ENCODE measurements around the gene ZSCAN1.

Gene ZSCAN1

DNA sequence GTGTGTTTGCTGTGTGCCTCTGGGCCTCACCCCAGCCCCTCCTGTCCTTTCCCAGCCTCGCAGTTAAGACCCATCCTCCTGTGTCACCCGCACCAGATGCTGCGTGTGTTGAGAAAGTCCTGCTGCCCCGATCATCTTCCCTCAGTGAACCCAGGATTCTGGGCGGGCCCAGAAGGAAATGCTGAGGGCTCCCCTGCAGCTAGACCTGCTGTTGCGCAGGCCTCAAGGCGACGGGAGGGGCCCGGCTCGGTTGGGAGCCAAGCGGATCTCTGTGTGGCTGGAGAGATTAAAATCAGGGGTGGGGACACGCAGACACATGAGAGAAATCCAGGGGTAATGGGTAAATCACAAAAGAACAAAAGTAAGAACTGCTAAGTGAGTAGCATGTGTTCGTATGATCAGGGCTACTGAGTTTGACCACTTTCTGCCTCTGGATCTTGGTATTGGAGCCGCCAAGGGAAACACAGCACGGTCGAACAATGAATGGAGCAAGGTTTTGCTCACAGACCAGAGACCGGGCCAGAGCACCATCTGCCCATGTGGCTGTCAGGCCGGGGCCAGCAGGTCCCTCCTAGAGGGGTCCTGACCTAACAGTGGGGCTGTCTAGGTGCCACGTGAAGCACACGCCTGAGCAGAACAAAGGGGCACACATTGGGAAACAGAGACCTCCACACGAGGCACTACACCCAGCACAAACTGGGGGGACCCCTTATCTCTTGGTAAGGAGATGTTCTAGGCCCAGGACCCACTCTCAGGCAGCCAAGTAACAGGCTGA is 7.1 kb downstream of the ZSCAN1 start:
- no peak for DNase-seq

DNA sequence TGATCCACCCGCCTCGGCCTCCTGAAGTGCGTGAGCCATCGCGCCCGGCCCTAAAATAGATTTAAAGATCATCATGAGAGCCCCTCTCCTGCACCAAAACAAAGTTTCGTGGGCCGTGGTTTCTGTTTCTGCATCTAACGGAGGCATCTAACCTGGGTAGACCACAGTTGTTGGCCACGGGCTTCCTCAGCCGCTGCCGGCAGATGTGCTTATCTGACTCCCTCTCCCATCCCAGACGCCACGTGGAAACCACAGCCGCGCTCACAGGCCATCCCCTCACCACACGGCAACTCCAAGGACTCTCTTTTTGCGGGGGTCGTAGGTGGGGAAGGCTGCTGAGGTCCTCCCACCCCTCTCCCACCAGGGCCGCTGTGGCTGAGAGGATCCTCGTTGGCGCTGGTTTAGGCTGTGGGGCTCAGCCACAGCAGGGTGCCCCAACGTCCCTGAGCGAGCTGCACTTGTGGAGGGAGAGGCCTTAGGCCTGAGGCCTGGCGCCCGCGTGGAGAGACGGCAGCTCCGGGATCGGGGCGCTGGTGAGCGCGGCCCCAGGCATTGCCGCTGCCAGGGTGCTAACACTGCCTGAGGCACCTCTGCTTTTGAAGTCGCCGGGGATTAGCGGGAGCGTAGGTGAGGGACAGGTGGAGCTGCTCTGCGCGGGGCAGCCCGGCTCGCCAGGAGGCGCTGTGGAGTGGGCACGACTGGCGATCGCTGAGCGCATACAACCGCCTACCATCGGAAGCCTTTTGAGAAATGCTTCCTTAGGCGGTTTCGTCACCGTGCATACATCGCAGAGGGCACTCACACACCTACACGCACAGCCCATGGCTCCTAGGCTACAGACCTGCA is 8.9 kb downstream of the ZSCAN1 start:
- DNase-seq, result no peak

DNA sequence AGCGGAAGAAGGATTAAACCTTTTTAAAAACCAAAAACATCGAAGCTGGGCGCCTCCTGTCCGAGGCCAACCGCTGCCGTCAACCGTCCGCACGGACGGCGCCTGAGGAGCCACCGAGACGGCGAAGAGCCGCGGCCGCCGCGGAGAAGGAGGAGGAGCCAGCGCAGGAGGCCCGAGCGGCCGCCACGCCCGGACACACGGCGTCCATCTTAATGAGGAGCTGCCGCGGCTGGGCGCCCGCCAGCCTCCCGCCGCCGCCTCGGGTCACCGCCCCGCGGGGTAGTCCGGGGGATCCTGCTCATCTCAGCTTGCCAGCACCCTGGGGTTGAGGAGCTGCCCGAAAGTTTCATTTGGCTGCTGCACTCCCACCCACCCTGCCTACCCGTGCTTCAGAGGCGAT is 10.6 kb downstream of the ZSCAN1 start:
- DNase-seq, result no peak

DNA sequence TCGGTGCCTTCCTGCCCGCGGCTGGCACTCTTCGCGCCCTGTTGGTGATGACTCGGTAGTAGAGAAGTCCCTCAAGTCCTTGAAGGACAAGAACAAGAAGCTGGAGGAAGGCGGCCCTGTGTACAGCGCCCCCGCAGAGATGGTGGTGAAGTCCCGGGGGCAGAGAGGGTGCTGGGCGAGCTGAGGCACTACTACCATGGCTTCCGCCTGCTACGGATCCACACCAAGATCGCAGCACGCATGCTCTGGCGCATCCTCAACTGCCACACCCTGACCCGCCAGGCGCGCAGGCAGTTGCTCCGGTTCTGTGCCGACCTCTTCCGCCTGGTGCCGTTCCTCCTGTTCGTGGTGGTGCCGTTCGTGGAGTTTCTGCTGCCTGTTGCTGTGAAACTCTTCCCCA is 11.1 kb downstream of the ZSCAN1 start:
- DNase-seq, result no peak

DNA sequence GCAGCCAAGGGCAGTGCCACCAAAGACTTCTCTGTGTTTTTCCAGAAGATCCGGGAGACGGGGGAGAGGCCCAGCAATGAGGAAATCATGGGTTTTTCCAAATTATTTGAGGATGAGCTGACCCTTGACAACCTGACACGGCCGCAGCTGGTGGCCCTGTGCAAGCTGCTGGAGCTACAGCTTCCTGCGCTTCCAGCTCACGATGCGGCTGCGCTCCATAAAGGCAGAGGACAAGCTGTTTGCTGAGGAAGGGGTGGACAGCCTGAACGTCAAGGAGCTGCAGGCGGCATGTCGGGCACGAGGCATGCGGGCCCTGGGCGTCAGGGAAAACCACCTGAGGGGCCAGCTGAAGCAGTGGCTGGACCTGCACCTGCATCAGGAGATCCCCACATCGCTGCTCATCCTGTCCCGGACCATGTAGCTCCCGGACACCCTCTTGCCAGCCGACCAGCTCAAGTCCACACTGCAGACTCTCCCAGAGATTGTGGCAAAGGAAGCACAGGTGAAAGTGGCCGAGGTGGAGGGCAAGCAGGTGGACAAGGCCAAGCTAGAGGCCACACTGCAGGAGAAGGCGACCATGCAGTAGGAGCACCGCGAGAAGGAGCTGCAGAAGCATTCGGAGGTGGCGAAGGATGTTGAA is 11.7 kb downstream of the ZSCAN1 start:
- DNase-seq, result no peak

DNA sequence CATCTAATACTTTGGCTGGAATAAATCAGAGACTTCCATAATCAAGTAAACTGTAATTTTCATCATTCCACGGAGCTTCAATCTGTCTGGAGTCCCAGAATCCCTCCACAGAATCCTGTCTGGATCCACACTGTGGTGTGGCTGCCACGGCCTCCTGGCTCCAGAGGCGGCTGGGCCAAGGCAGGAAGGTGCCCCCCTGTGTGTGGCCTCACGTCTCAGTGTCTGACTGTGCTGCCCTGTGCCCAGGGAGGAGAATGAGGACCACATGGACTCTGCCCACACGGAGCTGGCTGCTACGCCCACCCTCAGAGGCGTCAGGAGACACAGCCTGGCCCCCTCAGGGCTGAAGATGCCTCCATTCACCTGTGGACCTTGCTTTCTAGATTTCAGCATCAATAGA is 13.0 kb downstream of the ZSCAN1 start:
- DNase-seq, result no peak

DNA sequence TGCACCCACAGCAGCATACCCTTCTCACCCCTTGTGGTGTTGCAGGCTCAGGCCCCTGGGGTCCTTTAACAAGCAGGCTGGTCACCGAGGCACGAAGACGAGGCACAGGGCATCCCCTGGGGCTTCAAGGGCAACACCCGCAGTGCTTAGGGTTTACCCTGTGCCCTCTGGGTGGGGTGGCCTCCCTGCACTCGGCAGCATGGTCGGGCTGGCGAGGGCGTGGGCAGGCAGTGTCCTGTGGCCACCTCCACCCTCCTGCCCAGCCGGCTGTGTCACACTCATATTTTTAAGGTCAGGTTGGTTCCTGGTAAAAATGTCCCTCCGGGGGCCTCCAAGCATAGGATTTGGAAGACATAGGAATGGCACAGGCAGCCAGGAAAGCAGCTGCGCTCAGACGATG is 13.8 kb downstream of the ZSCAN1 start:
- DNase-seq, result no peak

DNA sequence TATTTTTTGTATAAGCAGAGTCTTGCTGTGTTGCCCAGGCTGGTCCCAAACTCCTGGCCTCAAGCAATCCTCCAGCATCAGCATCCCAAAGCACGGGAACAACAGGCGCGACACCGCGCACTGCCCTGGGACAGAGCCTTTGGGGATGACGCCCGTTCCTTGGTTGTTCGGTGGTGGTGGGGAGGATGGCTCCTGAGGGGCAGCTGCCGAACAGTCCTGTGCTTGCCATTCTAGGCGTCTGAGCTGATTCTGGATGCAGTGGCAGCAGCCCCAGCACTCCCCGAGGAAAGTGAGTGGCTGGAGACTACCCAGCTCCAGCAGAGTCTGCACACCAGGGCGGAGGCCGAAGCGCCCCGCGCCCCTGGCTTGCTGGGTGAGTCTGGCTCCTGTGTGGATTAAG is 18.4 kb downstream of the ZSCAN1 start:
- DNase-seq, result no peak

DNA sequence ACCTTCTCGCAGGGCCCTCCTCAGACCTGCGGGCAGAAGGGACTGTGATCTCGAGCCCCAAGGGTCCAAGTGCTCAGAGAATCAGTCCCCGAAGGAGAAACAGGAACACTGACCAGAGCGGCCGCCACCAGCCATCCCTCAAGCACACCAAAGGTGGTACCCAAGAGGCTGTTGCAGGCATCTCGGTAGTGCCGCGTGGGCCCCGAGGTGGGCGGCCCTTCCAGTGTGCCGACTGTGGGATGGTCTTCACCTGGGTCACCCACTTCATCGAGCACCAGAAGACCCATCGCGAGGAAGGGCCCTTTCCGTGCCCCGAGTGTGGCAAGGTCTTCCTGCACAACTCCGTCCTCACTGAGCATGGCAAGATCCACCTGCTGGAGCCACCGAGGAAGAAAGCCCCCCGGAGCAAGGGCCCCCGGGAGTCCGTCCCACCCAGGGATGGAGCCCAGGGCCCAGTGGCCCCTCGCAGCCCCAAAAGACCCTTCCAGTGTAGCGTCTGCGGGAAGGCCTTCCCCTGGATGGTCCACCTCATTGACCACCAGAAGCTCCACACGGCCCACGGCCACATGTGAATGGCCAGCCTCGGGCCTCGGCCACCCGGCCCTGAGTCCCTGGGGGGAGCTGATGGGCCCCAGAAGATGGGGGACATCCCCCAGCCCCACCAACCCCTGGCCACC is 19.8 kb downstream of the ZSCAN1 start:
- DNase-seq, result no peak

DNA sequence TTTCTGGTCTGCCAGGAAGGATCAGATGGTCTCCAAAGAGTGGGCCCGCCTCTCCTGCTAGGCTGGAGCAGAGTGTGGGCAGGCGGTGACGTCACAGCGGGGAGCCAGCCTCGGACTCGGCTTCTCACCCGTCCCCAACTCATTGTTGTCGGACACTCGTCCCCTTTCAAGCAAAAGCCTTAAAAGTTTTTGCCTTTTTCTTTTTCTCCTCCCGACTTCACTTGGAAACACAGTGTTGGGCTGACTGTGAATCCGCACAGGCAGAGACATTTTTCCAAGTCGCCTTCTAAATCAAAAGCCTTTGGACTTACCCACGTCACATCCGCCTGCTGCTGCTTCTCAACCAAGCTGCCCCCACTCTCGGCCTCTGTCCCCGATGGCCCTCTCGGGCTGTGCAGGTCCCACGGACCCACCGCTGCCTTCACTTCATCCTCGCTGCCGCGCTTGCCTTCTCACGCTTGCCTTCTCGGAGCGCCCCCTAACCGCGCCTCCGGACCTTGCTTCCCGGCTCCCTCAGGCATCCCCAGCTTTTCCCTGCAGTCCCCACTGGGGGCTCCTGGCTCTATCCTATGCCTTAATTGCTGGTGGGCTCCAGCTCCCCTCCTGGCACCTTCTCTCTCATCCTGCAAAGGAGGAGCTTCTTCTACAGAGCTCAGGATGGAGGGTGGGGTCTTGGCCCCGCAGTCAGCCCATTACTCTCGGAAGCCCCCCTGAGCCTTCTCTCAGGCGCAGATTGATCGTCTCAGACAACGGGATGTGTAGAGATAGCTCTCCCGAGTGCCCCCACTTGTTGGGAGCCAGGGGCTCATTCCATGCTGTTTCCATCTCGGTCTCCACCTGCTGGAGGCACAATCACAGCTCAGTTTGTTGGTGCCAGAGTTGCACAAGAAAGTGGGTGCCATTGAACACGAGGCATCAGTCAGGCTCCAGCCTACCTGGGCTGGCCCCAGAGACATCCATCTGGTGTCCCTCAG is 21.4 kb downstream of the ZSCAN1 start:
- no peak for DNase-seq

DNA sequence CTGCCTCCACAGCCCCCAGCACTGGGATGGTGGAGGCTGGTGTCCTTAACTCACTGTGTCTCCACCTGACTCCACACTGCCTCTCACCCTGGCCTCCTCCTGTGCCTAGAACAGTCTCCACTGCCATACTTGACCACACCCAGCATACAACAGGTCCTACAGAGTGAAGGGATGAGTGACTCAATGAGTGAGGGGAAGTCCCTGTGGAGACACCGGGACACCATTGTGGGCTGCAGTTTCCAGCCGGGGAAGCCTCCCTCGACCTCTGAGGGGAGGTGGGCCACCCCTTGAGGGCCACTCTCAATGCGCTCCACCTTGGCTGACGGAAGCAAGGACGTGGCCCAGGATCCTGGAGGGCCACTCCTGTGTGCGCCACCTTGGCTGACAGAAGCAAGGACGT is 22.4 kb downstream of the ZSCAN1 start:
- DNase-seq, result no peak

DNA sequence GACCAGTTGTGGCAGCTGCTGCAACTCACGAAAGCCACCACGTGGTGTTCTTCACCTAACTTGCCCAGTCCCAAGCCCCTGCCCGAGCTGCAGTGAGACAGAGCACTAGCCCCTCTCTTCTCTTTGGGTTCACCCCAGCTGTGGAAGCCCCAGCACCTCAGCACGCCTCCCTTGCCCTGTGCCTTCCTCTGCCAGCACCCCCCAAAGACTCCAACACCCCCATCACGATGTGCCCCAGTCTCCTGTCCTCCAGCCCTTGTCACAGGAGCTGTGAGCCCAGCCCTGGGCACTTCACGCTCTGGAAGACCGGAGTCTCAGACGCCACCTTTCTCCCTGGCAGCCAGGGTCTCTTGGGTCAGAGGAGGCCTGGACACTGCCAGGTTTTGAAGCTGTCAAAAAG is 23.0 kb downstream of the ZSCAN1 start:
- DNase-seq, result no peak

DNA sequence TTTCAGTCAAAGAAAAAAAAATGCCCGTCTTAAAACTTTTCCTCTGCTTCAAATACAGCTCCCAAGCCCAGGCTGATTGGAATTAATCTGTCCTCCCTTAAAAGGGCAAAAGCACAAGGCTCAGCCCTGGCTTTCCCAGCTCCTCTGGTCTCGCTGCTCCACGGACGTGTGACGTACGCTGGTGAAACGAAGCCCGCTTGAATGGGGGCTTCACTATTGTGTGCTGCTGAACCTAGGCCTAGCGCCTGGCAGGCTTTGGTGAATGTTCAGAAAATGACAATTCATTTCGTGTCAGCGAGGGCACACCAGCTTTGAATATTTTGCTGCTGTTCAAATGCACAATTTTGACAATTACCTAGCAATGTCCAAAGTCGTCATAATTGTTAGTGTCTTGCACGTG is 24.6 kb downstream of the ZSCAN1 start:
- no peak for DNase-seq

DNA sequence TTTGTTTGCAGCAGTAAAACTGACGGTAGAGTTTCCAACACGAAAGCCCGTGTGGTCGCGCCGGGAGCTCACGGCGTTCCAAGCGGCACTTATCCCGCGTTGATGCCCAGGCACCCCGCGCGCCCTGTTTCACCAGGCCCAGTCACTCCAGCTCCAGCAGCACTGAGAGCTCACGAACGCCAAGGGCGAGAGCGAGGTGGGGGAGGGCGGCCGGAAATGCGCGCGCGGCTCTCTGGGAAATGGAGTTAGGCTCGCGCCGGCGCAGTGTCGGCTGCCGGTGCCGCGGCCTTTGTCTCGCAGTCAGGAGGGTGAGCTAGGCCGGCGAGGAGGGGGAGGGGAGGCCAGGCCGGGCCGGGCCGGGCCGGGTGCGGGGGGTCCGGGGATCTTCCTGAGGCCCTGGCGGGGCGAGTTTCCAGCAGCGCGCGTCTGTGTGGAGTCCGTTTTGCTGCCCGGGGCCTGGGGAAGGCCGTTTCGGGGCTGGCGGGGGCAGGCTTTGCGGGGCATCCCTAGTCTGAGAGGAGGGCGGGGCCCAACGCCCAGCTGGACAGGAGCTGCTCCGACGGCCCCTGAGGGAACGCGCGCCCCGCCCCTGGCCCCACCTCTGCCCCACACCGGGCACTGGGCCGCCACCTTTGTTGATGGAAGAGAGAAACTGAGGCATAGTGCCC is 25.3 kb downstream of the ZSCAN1 start, which contains the start of gene ZNF135:
ZNF135 (plus strand) TSS at position 280 of the 668 bp plus-strand sequence. CDS start 721 bp downstream, outside the sequence.
- peak; percentile 70 for DNase-seq

DNA sequence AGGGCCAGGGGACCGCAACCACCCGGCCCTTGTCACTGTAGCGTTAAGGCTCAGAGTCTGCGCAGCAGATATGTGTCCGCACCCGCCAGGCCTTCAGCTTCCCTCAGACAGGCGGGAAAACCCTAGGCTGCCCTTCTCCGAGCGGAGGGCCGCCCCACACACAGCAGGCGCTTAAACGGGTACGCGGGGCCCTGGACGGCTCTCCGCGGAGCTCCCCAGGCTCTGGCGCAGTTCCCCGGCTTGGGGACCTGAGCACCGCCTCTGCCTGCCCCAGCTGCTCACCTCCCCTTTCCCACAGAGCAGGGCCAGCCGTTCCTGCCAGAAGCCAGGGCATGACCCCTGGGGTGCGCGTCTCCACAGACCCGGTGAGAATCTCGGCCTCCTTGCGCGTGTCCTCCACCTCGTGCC is 25.9 kb downstream of the ZSCAN1 start:
- DNase-seq, result no peak

DNA sequence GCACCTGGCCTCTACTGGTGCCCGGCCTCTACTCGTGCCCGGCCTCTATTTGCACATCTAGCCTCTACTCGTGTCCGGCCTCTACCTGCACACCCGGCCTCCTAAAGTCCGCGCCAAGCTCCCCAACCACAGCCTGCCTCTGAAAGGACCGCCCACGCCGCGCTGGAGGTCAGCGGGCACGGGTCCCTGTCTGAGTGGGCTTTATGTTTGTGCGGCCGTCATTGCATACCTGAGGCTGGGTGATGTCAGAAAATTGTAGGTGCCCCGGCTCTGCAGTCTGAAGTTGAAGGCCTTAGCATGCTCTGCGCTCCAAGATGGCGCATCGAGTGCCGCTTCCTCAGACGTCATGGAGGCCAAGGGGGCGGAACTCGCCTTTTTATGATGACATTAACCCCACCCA is 26.4 kb downstream of the ZSCAN1 start:
- no peak for DNase-seq

DNA sequence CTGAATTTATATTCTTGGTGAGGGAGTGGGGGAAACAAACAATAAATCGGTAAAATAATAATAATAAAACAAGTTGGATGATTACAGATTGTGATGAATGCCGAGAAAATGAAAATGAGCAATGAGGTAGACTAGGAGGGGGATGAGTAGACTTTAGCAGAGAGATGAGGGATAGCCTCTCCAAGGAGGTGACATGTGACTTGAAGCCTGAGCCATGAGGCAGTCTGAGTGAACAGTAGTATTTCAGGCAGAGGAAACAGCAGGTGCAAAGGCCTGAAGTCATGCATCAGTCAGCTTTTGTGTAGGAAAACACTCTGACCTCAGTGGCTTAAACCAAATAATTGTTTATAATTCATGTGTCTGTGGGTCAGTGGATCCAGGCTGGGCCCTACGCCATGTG is 29.9 kb downstream of the ZSCAN1 start:
- no peak for DNase-seq

DNA sequence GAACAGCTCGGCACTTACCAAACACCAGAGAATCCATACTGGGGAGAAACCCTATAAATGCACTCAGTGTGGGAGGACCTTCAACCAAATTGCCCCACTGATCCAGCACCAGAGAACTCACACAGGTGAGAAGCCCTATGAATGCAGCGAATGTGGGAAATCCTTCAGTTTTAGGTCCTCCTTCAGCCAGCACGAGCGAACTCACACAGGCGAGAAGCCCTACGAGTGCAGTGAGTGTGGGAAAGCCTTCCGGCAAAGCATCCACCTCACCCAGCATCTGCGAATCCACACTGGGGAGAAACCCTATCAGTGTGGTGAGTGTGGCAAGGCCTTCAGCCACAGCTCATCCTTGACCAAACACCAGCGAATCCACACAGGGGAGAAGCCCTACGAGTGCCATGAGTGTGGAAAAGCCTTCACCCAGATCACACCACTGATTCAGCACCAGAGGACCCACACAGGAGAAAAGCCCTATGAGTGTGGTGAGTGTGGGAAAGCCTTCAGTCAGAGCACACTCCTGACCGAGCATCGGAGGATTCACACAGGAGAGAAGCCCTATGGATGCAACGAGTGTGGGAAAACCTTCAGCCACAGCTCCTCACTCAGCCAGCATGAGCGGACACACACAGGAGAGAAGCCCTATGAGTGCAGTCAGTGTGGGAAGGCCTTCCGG is 33.6 kb downstream of the ZSCAN1 start:
- DNase-seq, result no peak

DNA sequence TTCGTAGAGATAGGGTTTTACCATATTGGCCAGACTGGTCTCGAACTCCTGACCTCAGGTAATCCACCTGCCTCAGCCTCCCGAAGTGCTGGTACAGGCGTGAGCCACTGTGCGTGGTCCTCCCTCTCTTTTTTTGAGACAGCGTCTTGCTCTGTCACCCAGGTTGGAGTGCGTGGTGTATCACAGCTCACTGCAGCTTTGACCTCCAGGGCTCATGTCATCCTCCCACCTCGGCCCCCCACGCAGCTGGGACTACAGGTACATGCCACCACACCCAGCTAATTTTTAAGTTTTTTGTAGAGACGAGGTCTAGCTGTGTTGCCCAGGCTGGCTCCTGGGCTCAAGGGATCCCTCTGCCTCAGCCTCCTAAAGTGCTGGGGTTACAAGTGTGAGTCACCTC is 46.0 kb downstream of the ZSCAN1 start:
- DNase-seq, result no peak

DNA sequence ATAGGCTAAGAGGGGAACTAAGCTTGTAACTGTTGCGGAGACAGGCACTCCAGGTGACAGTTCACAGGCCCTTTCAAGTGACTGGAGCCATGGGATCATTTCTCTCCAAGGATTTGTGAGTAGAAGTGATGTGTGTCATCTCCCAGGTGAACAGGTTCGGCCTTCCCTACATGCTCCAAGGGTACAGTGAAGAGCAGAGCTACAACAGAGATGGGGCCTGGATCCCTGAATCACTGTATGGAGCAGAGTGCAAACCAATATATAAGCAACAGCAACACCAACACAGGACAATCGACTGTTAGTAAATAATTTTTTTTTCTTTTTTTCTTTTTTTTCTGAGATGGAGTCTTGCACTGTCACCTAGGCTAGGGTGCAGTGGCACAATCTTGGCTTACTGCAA is 49.2 kb downstream of the ZSCAN1 start:
- no peak for DNase-seq

All from activated CD4-positive, CD25-positive, alpha-beta regulatory T cell treated with anti-CD3 and anti-CD28 coated beads, Interleukin-2, amount 50 U/mL, for 72 hours (primary cell).